ENCODE data around the gene COX7A2L. TPM values are rescaled to one million over a fixed set of nuclear protein-coding genes. Genes with fewer than 3 reads are reported as not detected.
"Not testable (repeated sequence)": the region's sequence is repeated elsewhere in the genome, so short reads cannot be mapped to it uniquely, and the experiment has no call there.

Gene COX7A2L
- total and polyA plus RNA-seq, 10 of the 15 experiments (the other 5 are each of a cell fraction or from before 2014, with no cell fraction given): 134 to 532 (median 222) TPM

GRCh38 chr2:42401773-42402172 is 40.8 kb upstream of the COX7A2L start (continued):
- TF ChIP-seq MAX (IDR thresholded peaks at IDR 0.05; ENCODE audit: low read depth, low read length) (no peak), EED (IDR thresholded peaks at IDR 0.05; ENCODE audit: low read depth) (no peak), RELA (IDR thresholded peaks at IDR 0.05; ENCODE audit: borderline replicate concordance, partially characterized antibody) (no peak), SMAD5 (IDR thresholded peaks at IDR 0.05; ENCODE audit: low read depth) (no peak), HDAC2 (IDR thresholded peaks at IDR 0.05) (no peak), BMI1 (IDR thresholded peaks at IDR 0.05; ENCODE audit: borderline replicate concordance) (no peak), ASH2L (IDR thresholded peaks at IDR 0.05; ENCODE audit: borderline replicate concordance, low read depth) (no peak), PAX5 (IDR thresholded peaks at IDR 0.05; ENCODE audit: borderline replicate concordance, low read depth, low read length) (no peak)

GRCh38 chr2:42398052-42398451 is 37.0 kb upstream of the COX7A2L start:
- H4K20me1 ChIP-seq (ENCODE audit: control insufficient read depth, insufficient read depth); RAD21 ChIA-PET (ENCODE audit: unreplicated experiment); H3K4me3 ChIP-seq; H3K4me1 ChIP-seq (ENCODE audit: control insufficient read depth, insufficient read depth, low read length); H3K9me3 ChIP-seq (replicated peaks; ENCODE audit: control insufficient read depth, insufficient read depth, low read length); H3K27ac ChIP-seq (ENCODE audit: control insufficient read depth, insufficient read depth); H2AFZ ChIP-seq (ENCODE audit: control insufficient read depth, low read depth, low read length); in situ Hi-C loops (cut with MboI); intact Hi-C loops (cut with micrococcal nuclease; ENCODE audit: unreplicated experiment); H3K36me3 ChIP-seq (ENCODE audit: control insufficient read depth in 2 of 2, insufficient read depth in 2 of 2, low read length in 1 of 2); BruUV-seq (replicated peaks); H3K4me2 ChIP-seq (ENCODE audit: control insufficient read depth, insufficient read depth); H3K79me2 ChIP-seq (ENCODE audit: control insufficient read depth, insufficient read depth, low read length); SMC1A ChIA-PET (ENCODE audit: uncharacterized antibody, unreplicated experiment); H3K9ac ChIP-seq (ENCODE audit: control insufficient read depth, insufficient read depth, low read length); CTCF ChIA-PET; H3K27me3 ChIP-seq (replicated peaks in 1 of 2; ENCODE audit: control insufficient read depth in 2 of 2, insufficient read depth in 2 of 2, low read length in 1 of 2); DNase-seq (ENCODE audit: low read depth, low spot score); FAIRE-seq; ATAC-seq: not testable (repeated sequence)
- 87% methylated on average over 11 of the region's 11 CpGs for WGBS (ENCODE audit: insufficient coverage, insufficient replicate concordance, low lambda C conversion rate, missing lambda C conversion rate)
- POLR2A ChIA-PET: interaction anchor here (0.6 to 0.7 kb wide), 2 partner anchors 149 to 399 kb away, joined by 3 to 4 read pairs; no protein-coding TSS in a partner anchor

GRCh38 chr2:42393320-42393719 is 32.3 kb upstream of the COX7A2L start:
- H2AFZ ChIP-seq (ENCODE audit: control insufficient read depth, low read depth, low read length); H3K9me3 ChIP-seq (replicated peaks; ENCODE audit: control insufficient read depth, insufficient read depth, low read length); H4K20me1 ChIP-seq (ENCODE audit: control insufficient read depth, insufficient read depth); H3K4me2 ChIP-seq (ENCODE audit: control insufficient read depth, insufficient read depth); H3K4me1 ChIP-seq (ENCODE audit: control insufficient read depth, insufficient read depth, low read length); H3K4me3 ChIP-seq; POLR2A ChIA-PET; H3K9ac ChIP-seq (ENCODE audit: control insufficient read depth, insufficient read depth, low read length); FAIRE-seq; in situ Hi-C loops (cut with MboI); BruUV-seq (replicated peaks); H3K27ac ChIP-seq (ENCODE audit: control insufficient read depth, insufficient read depth); ATAC-seq; H3K27me3 ChIP-seq (replicated peaks in 1 of 2; ENCODE audit: control insufficient read depth in 2 of 2, insufficient read depth in 2 of 2, low read length in 1 of 2); intact Hi-C loops (cut with micrococcal nuclease; ENCODE audit: unreplicated experiment); H3K36me3 ChIP-seq (ENCODE audit: control insufficient read depth in 2 of 2, insufficient read depth in 2 of 2, low read length in 1 of 2); H3K79me2 ChIP-seq (ENCODE audit: control insufficient read depth, insufficient read depth, low read length); RAD21 ChIA-PET (ENCODE audit: unreplicated experiment); DNase-seq (ENCODE audit: low read depth, low spot score): not testable (repeated sequence)
- ChIA-PET SMC1A (ENCODE audit: uncharacterized antibody, unreplicated experiment) (interaction anchor here (1.2 kb wide), 1 partner anchor 9 kb away, joined by 3 read pairs; no protein-coding TSS in a partner anchor), CTCF (interaction anchor here (1.5 to 1.9 kb wide), 2 partner anchors 10 to 11 kb away, joined by 3 to 7 read pairs; no protein-coding TSS in a partner anchor)
- 86% methylated on average over 3 of the region's 3 CpGs for WGBS (ENCODE audit: insufficient coverage, insufficient replicate concordance, low lambda C conversion rate, missing lambda C conversion rate)

Measured in GM12878 (cell line).